K562 (cell line): ENCODE results near the gene AGRP. TPM values are rescaled to one million over a fixed set of nuclear protein-coding genes. Genes with fewer than 3 reads are reported as not detected.

Experiments
- AFF1 ChIP-seq, 2 experiments: fragments of 450-650 bp; IDR thresholded peaks; 2 replicates each; pipeline ENCODE4 v1.6.1; 2018; ENCODE audit warnings: mild to moderate bottlenecking in 2 of 2, low read depth in 1 of 2; ENCODE audit not compliant: partially characterized antibody in 2 of 2
- CCAR2 ChIP-seq: fragments of 200-400 bp; formaldehyde crosslinking; IDR thresholded peaks from 2 replicates; pipeline ENCODE4 v1.6.1; 2017; ENCODE audit warnings: mild to moderate bottlenecking, low read depth, low read length
- FOXP4 ChIP-seq: sonication (generic); formaldehyde crosslinking; IDR thresholded peaks from 2 replicates; pipeline ENCODE4 v1.8.0; 2022; ENCODE audit warnings: mild to moderate bottlenecking, missing genetic modification reagents, borderline replicate concordance
- HDAC1 ChIP-seq, 2 experiments: fragments of 450-650 bp; IDR thresholded peaks; 2 replicates each; pipeline ENCODE4 v1.6.1; 2016 to 2017; ENCODE audit warnings: inconsistent platforms in 1 of 2, mild to moderate bottlenecking in 1 of 2, moderate library complexity in 1 of 2
- MAZ ChIP-seq, 2 experiments: fragments of 450-650 bp in 1 of 2; sonication (generic) in 1 of 2; formaldehyde crosslinking; IDR thresholded peaks in 1 of 2; conservative IDR thresholded peaks in 1 of 2; 2 replicates each; pipeline versions ENCODE4 v1.4.0 to v1.5.0; 2020; ENCODE audit warnings: mild to moderate bottlenecking in 1 of 2, missing genetic modification reagents in 1 of 2
- NCOA4 ChIP-seq: fragments of 450-650 bp; IDR thresholded peaks from 2 replicates; pipeline ENCODE4 v1.6.1; 2018; ENCODE audit warnings: mild to moderate bottlenecking; ENCODE audit not compliant: partially characterized antibody
- RAD21 ChIP-seq, 2 experiments: fragments of 250-450 bp in 1 of 2; fragments of 450-650 bp in 1 of 2; sonication (Bioruptor Pico) in 1 of 2; formaldehyde crosslinking in 1 of 2; IDR thresholded peaks in 1 of 2; conservative IDR thresholded peaks in 1 of 2; 2 replicates each; pipeline versions ENCODE4 v1.4.0 to v1.8.0; 2020 to 2022; ENCODE audit warnings: mild to moderate bottlenecking in 2 of 2, moderate library complexity in 1 of 2
- SMAD4 ChIP-seq: fragments of 250-450 bp; sonication (Bioruptor Pico); conservative IDR thresholded peaks from 2 replicates; pipeline ENCODE4 v1.8.0; 2021; ENCODE audit warnings: inconsistent platforms, mild to moderate bottlenecking, moderate library complexity
- ZNF384 ChIP-seq: IDR thresholded peaks from 2 replicates; pipeline ENCODE4 v1.6.1; 2012; ENCODE audit warnings: low read depth, low read length, improper control_type of control experiment
- polyA plus RNA-seq, 8 experiments: library from polyadenylated mRNA; depleted of rRNA in 4 of 8; stranded (reverse) in 5 of 8; unstranded in 3 of 8; fragments of >200 nt; fragmentation: Nextera tagmentation in 2 of 8; fragmentation: Illumina TruSeq in 1 of 8; extraction: Ambion mirVana in 2 of 8; extraction: Trizol in 1 of 8; gene quantifications; 2 replicates each; pipeline versions ENCODE4 v1.2.1 to v1.2.3, GENCODE V29; 2011 to 2014; ENCODE audit warnings: inconsistent platforms in 1 of 8, missing spikeins in 1 of 8
- total RNA-seq, 7 experiments: library from RNA; depleted of rRNA in 6 of 7; stranded (reverse); fragments of >200 nt in 6 of 7; fragmentation: Illumina TruSeq in 2 of 7; extraction: Trizol in 2 of 7; gene quantifications; 2 replicates each; pipeline versions ENCODE4 v1.2.1 to v1.2.3, GENCODE V29; 2011 to 2021; ENCODE audit warnings: low replicate concordance in 1 of 7
- TF ChIP-seq, protein P1 (sequence below): fragments of 450-650 bp; IDR thresholded peaks from 2 replicates; pipeline ENCODE4 v1.6.1; 2016; ENCODE audit warnings: borderline replicate concordance
- TF ChIP-seq, protein P2 (sequence below): fragments of 200-800 bp; sonication (Bioruptor generic); IDR thresholded peaks from 2 replicates; pipeline ENCODE4 v1.6.1; 2016; ENCODE audit warnings: missing genetic modification characterization, missing compliant biosample characterization

AGRP gene
- total and polyA plus RNA-seq, 9 of the 15 experiments (the other 6 are each of a cell fraction or from before 2014, with no cell fraction given) = not detected

DNA sequence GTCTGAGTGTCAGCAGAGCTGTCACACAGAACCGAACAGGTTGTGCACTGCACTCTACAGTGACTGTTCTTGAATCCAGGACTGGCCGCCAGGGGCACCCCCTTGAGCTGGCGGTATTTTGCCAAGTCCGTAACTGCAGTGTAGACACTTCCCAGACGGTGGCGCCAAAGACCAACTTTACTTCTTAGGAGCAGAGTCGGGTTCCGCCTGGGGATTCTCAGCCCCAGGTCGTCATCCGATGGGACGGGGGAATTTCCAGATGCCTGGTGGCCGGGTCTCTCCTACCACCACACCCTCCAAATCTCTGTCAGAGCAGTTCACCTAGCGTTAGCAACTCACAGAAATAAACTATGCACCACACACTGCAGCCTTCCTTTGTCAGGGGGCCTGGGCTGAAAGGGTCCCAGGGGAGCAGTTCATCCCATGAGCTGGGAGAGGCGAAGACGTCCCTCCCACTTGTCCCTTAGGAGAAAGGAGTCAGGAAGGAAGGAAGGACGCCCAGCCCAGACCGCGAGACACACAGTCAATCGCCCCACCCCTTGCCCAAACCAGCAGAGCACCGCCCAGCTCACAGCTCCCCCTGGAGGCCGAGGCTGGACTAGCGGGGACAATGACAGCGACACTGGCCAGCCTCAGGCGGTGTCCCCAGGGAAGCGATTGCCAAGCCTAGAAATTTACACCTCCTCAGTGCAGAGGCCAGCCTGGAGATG lies 37.9 kb upstream of the AGRP start (continued):
- TF ChIP-seq AFF1 (IDR thresholded peaks at IDR 0.05; ENCODE audit: low read depth in 1 of 2, partially characterized antibody in 2 of 2) (peak in 1 of 2 experiments; percentile 84), SMAD4 (peak; percentile 65; the same call in 1 of the 2 replicates), MAZ (CRISPR knock-in tag; conservative IDR thresholded peaks at IDR 0.05 in 1 of 2, IDR thresholded peaks at IDR 0.05 in 1 of 2) (peak; percentile 66 to 85), ZNF384 (no peak; the same call in 1 of the 2 replicates), FOXP4 (CRISPR knock-in tag) (no peak), CCAR2 (no peak), NCOA4 (no peak), HDAC1 (IDR thresholded peaks at IDR 0.05) (peak in 1 of 2 experiments; percentile 73; a peak in 2 of 4 replicates), RAD21 (CRISPR knock-in tag; conservative IDR thresholded peaks at IDR 0.05 in 1 of 2, IDR thresholded peaks at IDR 0.05 in 1 of 2) (peak; percentile 90 to 95)
- TF ChIP-seq, protein P1, sequence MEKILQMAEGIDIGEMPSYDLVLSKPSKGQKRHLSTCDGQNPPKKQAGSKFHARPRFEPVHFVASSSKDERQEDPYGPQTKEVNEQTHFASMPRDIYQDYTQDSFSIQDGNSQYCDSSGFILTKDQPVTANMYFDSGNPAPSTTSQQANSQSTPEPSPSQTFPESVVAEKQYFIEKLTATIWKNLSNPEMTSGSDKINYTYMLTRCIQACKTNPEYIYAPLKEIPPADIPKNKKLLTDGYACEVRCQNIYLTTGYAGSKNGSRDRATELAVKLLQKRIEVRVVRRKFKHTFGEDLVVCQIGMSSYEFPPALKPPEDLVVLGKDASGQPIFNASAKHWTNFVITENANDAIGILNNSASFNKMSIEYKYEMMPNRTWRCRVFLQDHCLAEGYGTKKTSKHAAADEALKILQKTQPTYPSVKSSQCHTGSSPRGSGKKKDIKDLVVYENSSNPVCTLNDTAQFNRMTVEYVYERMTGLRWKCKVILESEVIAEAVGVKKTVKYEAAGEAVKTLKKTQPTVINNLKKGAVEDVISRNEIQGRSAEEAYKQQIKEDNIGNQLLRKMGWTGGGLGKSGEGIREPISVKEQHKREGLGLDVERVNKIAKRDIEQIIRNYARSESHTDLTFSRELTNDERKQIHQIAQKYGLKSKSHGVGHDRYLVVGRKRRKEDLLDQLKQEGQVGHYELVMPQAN = peak; percentile 81
- TF ChIP-seq, protein P2, sequence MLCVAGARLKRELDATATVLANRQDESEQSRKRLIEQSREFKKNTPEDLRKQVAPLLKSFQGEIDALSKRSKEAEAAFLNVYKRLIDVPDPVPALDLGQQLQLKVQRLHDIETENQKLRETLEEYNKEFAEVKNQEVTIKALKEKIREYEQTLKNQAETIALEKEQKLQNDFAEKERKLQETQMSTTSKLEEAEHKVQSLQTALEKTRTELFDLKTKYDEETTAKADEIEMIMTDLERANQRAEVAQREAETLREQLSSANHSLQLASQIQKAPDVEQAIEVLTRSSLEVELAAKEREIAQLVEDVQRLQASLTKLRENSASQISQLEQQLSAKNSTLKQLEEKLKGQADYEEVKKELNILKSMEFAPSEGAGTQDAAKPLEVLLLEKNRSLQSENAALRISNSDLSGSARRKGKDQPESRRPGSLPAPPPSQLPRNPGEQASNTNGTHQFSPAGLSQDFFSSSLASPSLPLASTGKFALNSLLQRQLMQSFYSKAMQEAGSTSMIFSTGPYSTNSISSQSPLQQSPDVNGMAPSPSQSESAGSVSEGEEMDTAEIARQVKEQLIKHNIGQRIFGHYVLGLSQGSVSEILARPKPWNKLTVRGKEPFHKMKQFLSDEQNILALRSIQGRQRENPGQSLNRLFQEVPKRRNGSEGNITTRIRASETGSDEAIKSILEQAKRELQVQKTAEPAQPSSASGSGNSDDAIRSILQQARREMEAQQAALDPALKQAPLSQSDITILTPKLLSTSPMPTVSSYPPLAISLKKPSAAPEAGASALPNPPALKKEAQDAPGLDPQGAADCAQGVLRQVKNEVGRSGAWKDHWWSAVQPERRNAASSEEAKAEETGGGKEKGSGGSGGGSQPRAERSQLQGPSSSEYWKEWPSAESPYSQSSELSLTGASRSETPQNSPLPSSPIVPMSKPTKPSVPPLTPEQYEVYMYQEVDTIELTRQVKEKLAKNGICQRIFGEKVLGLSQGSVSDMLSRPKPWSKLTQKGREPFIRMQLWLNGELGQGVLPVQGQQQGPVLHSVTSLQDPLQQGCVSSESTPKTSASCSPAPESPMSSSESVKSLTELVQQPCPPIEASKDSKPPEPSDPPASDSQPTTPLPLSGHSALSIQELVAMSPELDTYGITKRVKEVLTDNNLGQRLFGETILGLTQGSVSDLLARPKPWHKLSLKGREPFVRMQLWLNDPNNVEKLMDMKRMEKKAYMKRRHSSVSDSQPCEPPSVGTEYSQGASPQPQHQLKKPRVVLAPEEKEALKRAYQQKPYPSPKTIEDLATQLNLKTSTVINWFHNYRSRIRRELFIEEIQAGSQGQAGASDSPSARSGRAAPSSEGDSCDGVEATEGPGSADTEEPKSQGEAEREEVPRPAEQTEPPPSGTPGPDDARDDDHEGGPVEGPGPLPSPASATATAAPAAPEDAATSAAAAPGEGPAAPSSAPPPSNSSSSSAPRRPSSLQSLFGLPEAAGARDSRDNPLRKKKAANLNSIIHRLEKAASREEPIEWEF (CRISPR knock-in tag) = no peak
